ENCODE results near the gene PLCZ1. TPM values are rescaled to one million over a fixed set of nuclear protein-coding genes. Genes with fewer than 3 reads are reported as not detected.
"Not testable (repeated sequence)": the region's sequence is repeated elsewhere in the genome, so short reads cannot be mapped to it uniquely, and the experiment has no call there.

PLCZ1 gene, protein sequence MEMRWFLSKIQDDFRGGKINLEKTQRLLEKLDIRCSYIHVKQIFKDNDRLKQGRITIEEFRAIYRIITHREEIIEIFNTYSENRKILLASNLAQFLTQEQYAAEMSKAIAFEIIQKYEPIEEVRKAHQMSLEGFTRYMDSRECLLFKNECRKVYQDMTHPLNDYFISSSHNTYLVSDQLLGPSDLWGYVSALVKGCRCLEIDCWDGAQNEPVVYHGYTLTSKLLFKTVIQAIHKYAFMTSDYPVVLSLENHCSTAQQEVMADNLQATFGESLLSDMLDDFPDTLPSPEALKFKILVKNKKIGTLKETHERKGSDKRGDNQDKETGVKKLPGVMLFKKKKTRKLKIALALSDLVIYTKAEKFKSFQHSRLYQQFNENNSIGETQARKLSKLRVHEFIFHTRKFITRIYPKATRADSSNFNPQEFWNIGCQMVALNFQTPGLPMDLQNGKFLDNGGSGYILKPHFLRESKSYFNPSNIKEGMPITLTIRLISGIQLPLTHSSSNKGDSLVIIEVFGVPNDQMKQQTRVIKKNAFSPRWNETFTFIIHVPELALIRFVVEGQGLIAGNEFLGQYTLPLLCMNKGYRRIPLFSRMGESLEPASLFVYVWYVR
- total RNA-seq (not detected), polyA plus RNA-seq (ENCODE audit: insufficient read depth in 1 of 8, insufficient read length in 8 of 8, low replicate concordance in 1 of 8) (under 1 TPM in 1 of 8 donors, not detected in 7; 0.21 TPM)
- long read RNA-seq, donor 1 = 0 reads
- long read RNA-seq, donor 2 = 0 reads
- long read RNA-seq, donor 3 = 0 reads
- long read RNA-seq, donor 4 = 0 reads
- long read RNA-seq, donor 5 = 0 reads
- long read RNA-seq, donor 6 = 0 reads
- long read RNA-seq, donor 7 = 0 reads
- long read RNA-seq, donor 8 = 0 reads
- long read RNA-seq, donor 9 = 0 reads
- long read RNA-seq, donor 10 = 0 reads
- long read RNA-seq, donor 11 = 0 reads

DNA sequence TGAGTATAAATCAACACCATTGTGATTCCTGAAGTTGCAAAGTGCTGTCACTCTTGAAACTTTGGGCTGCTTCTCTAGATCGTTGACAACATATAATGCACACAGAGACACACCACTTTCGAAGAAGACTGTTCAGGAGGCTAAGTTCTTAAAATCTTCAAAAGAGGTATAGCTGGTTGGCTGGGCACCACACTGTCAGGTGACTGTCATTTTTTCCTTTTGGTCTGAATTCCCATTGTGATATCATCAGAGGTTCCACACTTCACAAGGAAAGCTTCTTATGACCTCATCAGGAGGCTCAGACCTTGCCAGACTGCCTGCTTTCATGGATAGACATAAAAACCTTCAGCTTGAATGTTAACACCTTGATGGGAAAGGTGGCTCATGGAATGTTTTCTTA lies at the start of gene PLCZ1, which contains the start of gene CAPZA3:
PLCZ1 (minus strand) TSS at position 194 of the 400 bp plus-strand sequence. CDS start 641 bp downstream, outside the sequence.
CAPZA3 (plus strand) TSS at position 301 of the 400 bp plus-strand sequence. CDS start 150 bp downstream, outside the sequence.
- Histone ChIP-seq H3K4me3 (ENCODE audit: low read length) (no peak within 1 kb of the TSS), H3K27ac (ENCODE audit: low read length) (no peak within 1 kb of the TSS), H3K4me1 (ENCODE audit: control insufficient read depth, insufficient read depth, low read length) (no peaks in the 10 kb centered on the region), H3K9me3 (replicated peaks; ENCODE audit: control insufficient read depth, low read depth, low read length) (no peaks in the 10 kb centered on the region), H3K27me3 (ENCODE audit: control insufficient read depth, insufficient read depth, low read length) (no peaks in the 10 kb centered on the region), H3K36me3 (ENCODE audit: control insufficient read depth, insufficient read depth, low read length) (no peaks in the 10 kb centered on the region)
- no CpG with 5 or more reads among the region's 2 CpGs for WGBS (ENCODE audit: insufficient coverage)
- DNase-seq = no peak

DNA sequence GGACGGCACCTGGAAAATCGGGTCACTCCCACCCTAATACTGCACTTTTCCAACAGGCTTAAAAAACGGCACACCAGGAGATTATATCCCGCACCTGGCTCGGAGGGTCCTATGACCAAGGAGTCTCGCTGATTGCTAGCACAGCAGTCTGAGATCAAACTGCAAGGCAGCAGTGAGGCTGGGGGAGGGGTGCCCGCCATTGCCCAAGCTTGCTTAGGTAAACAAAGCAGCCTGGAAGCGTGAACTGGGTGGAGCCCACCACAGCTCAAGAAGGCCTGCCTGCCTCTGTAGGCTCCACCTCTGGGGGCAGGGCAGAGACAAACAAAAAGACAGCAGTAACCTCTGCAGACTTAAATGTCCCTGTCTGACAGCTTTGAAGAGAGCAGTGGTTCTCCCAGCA lies 47.7 kb upstream of the PLCZ1 start:
- not testable (repeated sequence) for H3K27ac ChIP-seq (ENCODE audit: low read length); H3K9me3 ChIP-seq (replicated peaks; ENCODE audit: control insufficient read depth, low read depth, low read length); DNase-seq; H3K4me3 ChIP-seq (ENCODE audit: low read length); H3K4me1 ChIP-seq (ENCODE audit: control insufficient read depth, insufficient read depth, low read length); H3K27me3 ChIP-seq (ENCODE audit: control insufficient read depth, insufficient read depth, low read length); H3K36me3 ChIP-seq (ENCODE audit: control insufficient read depth, insufficient read depth, low read length)
- WGBS (ENCODE audit: insufficient coverage) = 94% methylated on average over 5 of the region's 8 CpGs

DNA sequence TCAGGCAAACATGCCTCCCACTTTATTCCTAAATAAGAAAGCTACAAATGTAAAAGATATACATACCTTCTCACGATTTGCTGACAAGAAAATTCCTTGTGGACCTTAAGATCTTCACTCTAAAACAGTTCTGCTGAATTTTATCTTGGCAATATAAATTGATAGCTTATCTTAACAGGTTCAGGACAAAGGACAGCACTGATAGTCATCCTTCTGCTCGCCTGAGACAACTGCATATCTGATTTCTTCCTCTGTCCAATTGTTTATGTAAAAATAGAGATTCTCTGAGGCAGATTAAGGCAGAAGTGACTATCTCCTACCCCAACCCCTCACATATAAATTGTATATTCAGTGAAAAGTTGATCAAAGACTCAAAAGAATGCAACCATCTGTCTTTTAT lies 45.0 kb upstream of the PLCZ1 start:
- Histone ChIP-seq H3K9me3 (replicated peaks; ENCODE audit: control insufficient read depth, low read depth, low read length) (no peaks in the 10 kb centered on the region), H3K27me3 (ENCODE audit: control insufficient read depth, insufficient read depth, low read length) (no peaks in the 10 kb centered on the region), H3K4me1 (ENCODE audit: control insufficient read depth, insufficient read depth, low read length) (no peaks in the 10 kb centered on the region), H3K36me3 (ENCODE audit: control insufficient read depth, insufficient read depth, low read length) (no peaks in the 10 kb centered on the region), H3K27ac (ENCODE audit: low read length) (no peak overlapping the region), H3K4me3 (ENCODE audit: low read length) (no peak overlapping the region)
- no CpG with 5 or more reads among the region's 2 CpGs for WGBS (ENCODE audit: insufficient coverage)
- no peak for DNase-seq

DNA sequence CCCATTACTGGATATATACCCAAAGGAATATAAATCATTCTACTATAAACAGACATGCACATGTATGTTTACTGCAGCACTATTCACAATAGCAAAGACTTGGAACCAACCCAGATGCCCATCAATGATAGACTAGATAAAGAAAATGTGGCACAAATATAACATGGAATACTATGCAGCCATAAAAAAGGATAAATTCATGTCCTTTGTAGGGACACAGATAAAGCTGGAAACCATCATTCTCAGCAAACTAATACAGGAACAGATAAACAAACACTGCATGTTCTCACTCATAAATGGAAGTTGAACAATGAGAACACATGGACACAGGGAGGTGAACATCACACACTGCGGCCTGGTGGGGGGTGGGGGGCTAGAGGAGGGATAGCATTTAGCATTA lies 28.7 kb upstream of the PLCZ1 start:
- not testable (repeated sequence) for H3K27me3 ChIP-seq (ENCODE audit: control insufficient read depth, insufficient read depth, low read length); DNase-seq; H3K4me1 ChIP-seq (ENCODE audit: control insufficient read depth, insufficient read depth, low read length); H3K4me3 ChIP-seq (ENCODE audit: low read length); H3K27ac ChIP-seq (ENCODE audit: low read length); H3K36me3 ChIP-seq (ENCODE audit: control insufficient read depth, insufficient read depth, low read length); H3K9me3 ChIP-seq (replicated peaks; ENCODE audit: control insufficient read depth, low read depth, low read length)
- WGBS (ENCODE audit: insufficient coverage) = no CpG with 5 or more reads among the region's 1 CpG

DNA sequence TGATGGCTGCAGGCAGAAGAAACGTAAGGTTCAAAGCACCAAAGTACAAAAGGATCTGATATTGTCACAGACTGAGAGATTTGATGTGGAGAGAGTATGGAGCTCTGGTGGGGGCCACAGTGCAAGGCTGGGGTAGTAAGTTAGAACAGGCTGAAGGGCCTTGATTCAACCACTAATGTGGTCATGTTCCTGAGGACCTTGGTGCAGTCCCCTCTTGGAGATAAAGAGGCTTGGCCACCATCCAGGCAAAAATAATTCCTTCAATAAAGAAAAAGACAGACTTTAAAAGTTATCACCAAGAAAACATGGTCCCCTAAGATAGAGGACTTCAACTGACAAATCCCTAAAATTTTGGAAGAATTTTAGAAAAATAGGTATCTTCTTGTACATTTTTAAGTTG lies 17.5 kb upstream of the PLCZ1 start:
- H3K36me3 ChIP-seq (ENCODE audit: control insufficient read depth, insufficient read depth, low read length) = no peaks in the 10 kb centered on the region
- DNase-seq = no peak
- WGBS (ENCODE audit: insufficient coverage) = 100% methylated on average over 1 of the region's 1 CpG
- H3K4me1 ChIP-seq (ENCODE audit: control insufficient read depth, insufficient read depth, low read length) = peaks cover 6% of the 10 kb centered on the region
- no peaks in the 10 kb centered on the region for H3K27me3 ChIP-seq (ENCODE audit: control insufficient read depth, insufficient read depth, low read length)
- H3K27ac ChIP-seq (ENCODE audit: low read length) = no peak overlapping the region
- no peak overlapping the region for H3K4me3 ChIP-seq (ENCODE audit: low read length)
- no peaks in the 10 kb centered on the region for H3K9me3 ChIP-seq (replicated peaks; ENCODE audit: control insufficient read depth, low read depth, low read length)

DNA sequence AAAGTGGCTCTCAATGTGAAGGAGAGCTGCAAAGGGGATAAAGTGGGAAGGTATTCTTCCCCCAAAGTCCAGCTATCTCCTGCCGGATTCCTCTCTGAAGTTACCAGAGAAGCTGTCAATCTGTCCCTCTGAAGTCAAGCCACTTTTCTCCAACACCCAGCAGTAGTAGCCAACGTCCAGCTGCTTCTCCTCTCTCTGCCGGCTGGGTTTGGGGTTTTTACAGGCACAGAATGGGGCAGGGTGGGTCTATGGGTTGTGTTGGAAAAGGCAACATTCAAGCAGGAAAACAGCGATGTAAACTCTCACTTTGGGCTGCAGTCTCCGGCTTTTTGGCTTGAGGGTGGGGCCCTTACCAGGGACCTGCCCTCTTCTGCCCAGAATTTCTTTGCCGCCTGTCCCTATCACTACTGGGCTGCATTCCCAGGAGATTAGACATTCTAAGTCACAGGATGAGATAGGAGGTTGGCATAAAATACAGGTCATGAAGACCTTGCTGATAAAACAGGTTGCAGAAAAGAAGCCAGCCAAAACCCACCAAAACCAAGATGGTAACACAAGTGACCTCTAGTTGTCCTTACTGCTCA lies 16.4 kb upstream of the PLCZ1 start:
- Histone ChIP-seq H3K4me3 (ENCODE audit: low read length) (no peak overlapping the region), H3K27me3 (ENCODE audit: control insufficient read depth, insufficient read depth, low read length) (no peaks in the 10 kb centered on the region), H3K27ac (ENCODE audit: low read length) (no peak overlapping the region), H3K36me3 (ENCODE audit: control insufficient read depth, insufficient read depth, low read length) (no peaks in the 10 kb centered on the region), H3K4me1 (ENCODE audit: control insufficient read depth, insufficient read depth, low read length) (peaks cover 6% of the 10 kb centered on the region), H3K9me3 (replicated peaks; ENCODE audit: control insufficient read depth, low read depth, low read length) (no peaks in the 10 kb centered on the region)
- DNase-seq = no peak
- 80% methylated on average over 2 of the region's 6 CpGs for WGBS (ENCODE audit: insufficient coverage)

DNA sequence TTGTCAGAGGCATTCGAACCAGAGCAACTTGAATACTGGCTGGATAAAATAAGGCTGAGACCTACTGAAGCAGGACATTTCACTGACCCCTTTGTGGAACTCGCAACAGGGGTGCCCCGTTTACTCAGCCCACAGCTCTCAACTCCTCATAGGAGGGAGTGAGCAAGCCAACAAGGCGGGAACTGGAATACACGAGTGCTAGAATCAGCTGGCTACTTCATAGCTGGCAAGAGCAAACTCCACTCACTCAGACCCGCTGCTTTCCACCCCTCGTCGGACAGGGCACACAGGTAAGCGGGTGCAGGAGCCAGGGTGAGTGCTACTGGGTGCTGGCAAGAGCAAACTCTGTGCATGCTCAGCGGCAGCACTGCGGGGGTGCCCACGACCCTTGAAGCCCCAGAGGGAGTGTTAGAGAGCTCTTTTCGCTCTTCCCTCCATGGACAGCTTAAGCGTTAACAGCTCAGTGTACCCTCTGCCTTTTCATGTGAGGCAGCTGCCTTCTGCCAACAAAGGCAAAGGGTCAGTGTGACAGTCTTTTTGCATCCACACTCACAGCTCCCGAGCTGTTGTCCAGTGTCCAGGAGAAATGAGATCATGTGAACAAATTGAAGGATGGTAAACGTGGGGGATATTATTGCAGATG lies 15.8 kb upstream of the PLCZ1 start:
- H3K4me1 ChIP-seq (ENCODE audit: control insufficient read depth, insufficient read depth, low read length) = peaks cover 6% of the 10 kb centered on the region
- no peak for DNase-seq
- WGBS (ENCODE audit: insufficient coverage) = 56% methylated on average over 12 of the region's 16 CpGs
- no peak overlapping the region for H3K4me3 ChIP-seq (ENCODE audit: low read length)
- no peaks in the 10 kb centered on the region for H3K9me3 ChIP-seq (replicated peaks; ENCODE audit: control insufficient read depth, low read depth, low read length)
- no peaks in the 10 kb centered on the region for H3K27me3 ChIP-seq (ENCODE audit: control insufficient read depth, insufficient read depth, low read length)
- H3K27ac ChIP-seq (ENCODE audit: low read length) = no peak overlapping the region
- no peaks in the 10 kb centered on the region for H3K36me3 ChIP-seq (ENCODE audit: control insufficient read depth, insufficient read depth, low read length)

DNA sequence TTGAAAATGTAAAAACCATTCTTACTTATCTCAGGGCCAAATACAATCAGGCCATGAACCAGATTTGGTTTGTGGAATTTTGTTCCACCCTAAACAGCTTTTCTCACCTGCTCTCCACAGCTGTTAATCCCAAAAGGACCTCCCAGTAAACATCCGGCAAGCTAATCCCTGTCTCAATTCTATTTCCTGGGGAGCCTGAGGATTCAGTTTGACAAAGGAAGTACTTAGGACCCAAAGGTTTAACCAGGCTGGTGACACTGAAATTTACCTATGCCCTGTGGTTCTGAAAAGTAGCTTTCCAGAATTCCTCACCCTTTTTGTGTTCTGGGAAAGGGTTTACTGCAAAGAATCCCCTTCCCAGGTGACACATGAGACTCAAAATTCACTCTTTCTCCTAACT lies 15.1 kb upstream of the PLCZ1 start:
- Histone ChIP-seq H3K27ac (ENCODE audit: low read length) (no peak overlapping the region), H3K36me3 (ENCODE audit: control insufficient read depth, insufficient read depth, low read length) (no peaks in the 10 kb centered on the region), H3K4me1 (ENCODE audit: control insufficient read depth, insufficient read depth, low read length) (peaks cover 6% of the 10 kb centered on the region), H3K4me3 (ENCODE audit: low read length) (no peak overlapping the region), H3K9me3 (replicated peaks; ENCODE audit: control insufficient read depth, low read depth, low read length) (no peaks in the 10 kb centered on the region), H3K27me3 (ENCODE audit: control insufficient read depth, insufficient read depth, low read length) (no peaks in the 10 kb centered on the region)
- no CpG with 5 or more reads among the region's 1 CpG for WGBS (ENCODE audit: insufficient coverage)
- DNase-seq = no peak

DNA sequence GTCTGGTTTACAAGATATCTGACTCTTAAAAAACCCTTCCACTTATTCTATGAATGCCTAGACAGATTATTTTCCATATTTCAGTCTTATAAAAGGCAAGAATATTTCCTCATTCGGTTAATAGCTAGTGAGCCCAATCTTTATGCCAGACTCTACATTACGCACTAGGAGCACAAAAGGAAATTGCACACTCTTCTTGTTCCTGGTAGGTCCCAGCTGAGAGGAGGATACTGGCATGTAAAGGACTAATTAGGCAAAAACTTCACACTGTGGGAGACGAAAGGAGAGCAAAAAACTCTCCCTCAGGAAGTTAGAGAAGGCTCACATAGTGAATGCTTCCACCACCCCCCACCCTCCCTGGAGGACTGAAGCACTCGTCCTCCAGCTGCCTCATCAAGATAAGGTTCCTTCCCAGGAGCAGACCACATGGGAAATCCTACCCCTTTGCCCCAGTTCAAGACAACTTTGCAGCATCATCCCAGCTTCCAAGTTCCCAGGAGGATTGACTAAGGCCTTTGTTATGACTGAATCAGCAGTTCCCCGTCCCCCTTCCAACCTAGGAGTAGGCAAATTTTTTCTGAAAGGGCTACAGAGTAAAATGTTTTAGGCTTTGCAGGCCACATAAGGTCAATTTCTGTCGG lies 14.6 kb upstream of the PLCZ1 start:
- H3K9me3 ChIP-seq (replicated peaks; ENCODE audit: control insufficient read depth, low read depth, low read length) = no peaks in the 10 kb centered on the region
- H3K4me3 ChIP-seq (ENCODE audit: low read length) = no peak overlapping the region
- 0% methylated on average over 1 of the region's 6 CpGs for WGBS (ENCODE audit: insufficient coverage)
- DNase-seq = peak; percentile 30
- no peaks in the 10 kb centered on the region for H3K36me3 ChIP-seq (ENCODE audit: control insufficient read depth, insufficient read depth, low read length)
- H3K27ac ChIP-seq (ENCODE audit: low read length) = no peak overlapping the region
- peaks cover 6% of the 10 kb centered on the region for H3K4me1 ChIP-seq (ENCODE audit: control insufficient read depth, insufficient read depth, low read length)
- no peaks in the 10 kb centered on the region for H3K27me3 ChIP-seq (ENCODE audit: control insufficient read depth, insufficient read depth, low read length)

Measured in muscle of leg (tissue), 16 donors.